Mucosa of stomach (tissue), 1 donor: ENCODE measurements around the gene CDCA7.
"Not testable (repeated sequence)": the region's sequence is repeated elsewhere in the genome, so short reads cannot be mapped to it uniquely, and the experiment has no call there.

Experiments
- H3K27me3 ChIP-seq: one replicate; pipeline ENCODE4 v1.7.0; 2013; ENCODE audit warnings: mild to moderate bottlenecking, low read length; ENCODE audit not compliant: control insufficient read depth, insufficient read depth
- H3K36me3 ChIP-seq: one replicate; pipeline ENCODE4 v1.7.0; 2013; ENCODE audit warnings: low read length; ENCODE audit not compliant: control insufficient read depth, insufficient read depth
- H3K4me1 ChIP-seq: one replicate; pipeline ENCODE4 v1.7.0; 2013; ENCODE audit warnings: mild to moderate bottlenecking, low read length; ENCODE audit not compliant: control insufficient read depth, insufficient read depth
- H3K4me3 ChIP-seq: one replicate; pipeline ENCODE4 v1.7.0; 2013; ENCODE audit warnings: low read length
- H3K9ac ChIP-seq: one replicate; pipeline ENCODE4 v1.7.0; 2013; ENCODE audit warnings: mild to moderate bottlenecking, low read length, moderate library complexity
- H3K9me3 ChIP-seq: one replicate; pipeline ENCODE4 v1.7.0; 2013; ENCODE audit warnings: mild to moderate bottlenecking, low read length, moderate library complexity; ENCODE audit not compliant: control insufficient read depth
- donor health status: Pancreatic carcinoma.

CDCA7 gene

DNA sequence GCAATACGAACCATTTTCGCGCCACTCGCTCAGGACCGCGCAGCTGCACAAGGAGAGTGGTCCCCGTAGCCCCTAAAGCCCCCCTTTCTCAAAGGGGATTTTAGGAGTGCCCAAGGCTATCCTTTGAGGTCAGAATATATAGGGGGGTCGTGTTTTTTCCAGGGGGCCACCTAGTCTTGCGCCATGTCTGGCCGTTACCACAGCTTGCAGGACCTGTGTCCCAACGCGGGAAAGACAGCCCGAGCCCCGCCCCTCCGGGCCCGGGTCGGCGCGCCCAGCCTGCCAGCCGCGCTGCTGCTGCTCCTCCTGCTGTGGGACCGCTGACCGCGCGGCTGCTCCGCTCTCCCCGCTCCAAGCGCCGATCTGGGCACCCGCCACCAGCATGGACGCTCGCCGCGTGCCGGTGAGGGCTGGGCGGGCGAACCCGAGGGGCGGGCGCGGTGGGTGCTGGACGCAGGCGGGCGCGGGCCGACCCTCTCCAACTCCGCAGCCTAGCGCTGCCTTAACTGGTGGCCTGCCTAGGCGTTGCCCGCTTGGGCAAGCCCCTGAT is at the start of gene CDCA7:
TSS of gene CDCA7 (plus strand) at position 291 of the 550 bp plus-strand sequence. CDS start at position 383, 92 bp downstream.
- Histone ChIP-seq H3K9ac (peak within 1 kb of the TSS; percentile 47), H3K4me1 (peaks cover 6% of the 10 kb centered on the region), H3K4me3 (peak within 1 kb of the TSS; percentile 56), H3K36me3 (no peaks in the 10 kb centered on the region), H3K9me3 (no peaks in the 10 kb centered on the region), H3K27me3 (peaks cover 37% of the 10 kb centered on the region)

GRCh38 chr2:173305303-173305702 is 49.4 kb upstream of the CDCA7 start:
- H3K9me3 ChIP-seq = peaks cover under 1% of the 10 kb centered on the region

GRCh38 chr2:173307293-173307692 is 47.4 kb upstream of the CDCA7 start:
- no peak overlapping the region for H3K9ac ChIP-seq
- H3K9me3 ChIP-seq = no peaks in the 10 kb centered on the region
- no peak overlapping the region for H3K4me3 ChIP-seq
- H3K36me3 ChIP-seq = no peaks in the 10 kb centered on the region
- no peaks in the 10 kb centered on the region for H3K27me3 ChIP-seq
- H3K4me1 ChIP-seq = no peaks in the 10 kb centered on the region

More at GRCh38 chr2:173305303-173305702, 49.4 kb upstream of the CDCA7 start:
- Histone ChIP-seq H3K4me1 (no peaks in the 10 kb centered on the region), H3K27me3 (no peaks in the 10 kb centered on the region), H3K36me3 (no peaks in the 10 kb centered on the region), H3K4me3 (no peak overlapping the region), H3K9ac (no peak overlapping the region)

- H3K9me3 ChIP-seq, H3K36me3 ChIP-seq, H3K9ac ChIP-seq, H3K27me3 ChIP-seq, H3K4me1 ChIP-seq, H3K4me3 ChIP-seq: not testable (repeated sequence)
These were observed 45.3 kb upstream of the CDCA7 start for GRCh38 chr2:173309370-173309769.

DNA sequence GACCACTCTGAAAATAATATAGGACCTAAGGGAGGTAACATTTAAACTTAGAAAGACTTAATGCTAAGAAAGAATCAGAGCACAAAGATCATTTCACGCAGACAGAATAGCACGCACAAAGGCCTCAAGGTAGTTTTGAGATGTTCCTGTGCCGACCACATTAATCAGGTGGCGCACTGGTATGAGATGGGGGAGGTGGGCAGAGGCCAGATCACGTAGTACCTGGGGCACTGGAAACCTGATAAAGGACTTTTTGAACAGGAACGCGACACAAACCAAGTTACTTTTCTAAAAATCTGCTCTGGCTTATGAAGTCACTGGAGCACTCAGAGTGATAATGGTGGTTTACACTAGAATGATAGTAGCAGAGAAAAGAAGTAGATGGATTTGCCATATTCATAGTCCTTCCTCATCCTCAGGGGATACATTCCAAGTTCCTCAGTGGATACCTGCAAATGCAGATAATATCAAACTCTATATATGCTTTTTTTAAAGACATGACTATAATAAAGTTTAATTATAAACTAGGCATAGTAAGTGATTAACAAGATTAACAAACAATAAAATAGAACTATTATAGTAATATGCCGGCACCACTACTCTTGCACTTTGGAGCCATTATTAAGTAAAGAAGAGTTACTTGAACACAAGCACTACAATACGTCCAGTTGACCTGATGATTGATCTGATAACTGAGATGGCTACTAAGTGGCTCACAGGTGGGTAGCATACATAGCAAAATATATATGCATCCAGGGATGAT is 42.6 kb upstream of the CDCA7 start:
- Histone ChIP-seq H3K4me3 (no peak overlapping the region), H3K9ac (no peak overlapping the region), H3K9me3 (no peaks in the 10 kb centered on the region), H3K4me1 (no peaks in the 10 kb centered on the region), H3K27me3 (no peaks in the 10 kb centered on the region), H3K36me3 (no peaks in the 10 kb centered on the region)

- Histone ChIP-seq H3K9me3 (no peaks in the 10 kb centered on the region), H3K36me3 (no peaks in the 10 kb centered on the region), H3K9ac (no peak overlapping the region), H3K4me3 (no peak overlapping the region), H3K4me1 (no peaks in the 10 kb centered on the region), H3K27me3 (no peaks in the 10 kb centered on the region)
These were observed 31.3 kb upstream of the CDCA7 start for GRCh38 chr2:173323371-173323770.

GRCh38 chr2:173326806-173327205 is 27.9 kb upstream of the CDCA7 start:
- Histone ChIP-seq H3K9ac (no peak overlapping the region), H3K27me3 (no peaks in the 10 kb centered on the region), H3K4me1 (no peaks in the 10 kb centered on the region), H3K9me3 (no peaks in the 10 kb centered on the region), H3K36me3 (no peaks in the 10 kb centered on the region), H3K4me3 (no peak overlapping the region)

DNA sequence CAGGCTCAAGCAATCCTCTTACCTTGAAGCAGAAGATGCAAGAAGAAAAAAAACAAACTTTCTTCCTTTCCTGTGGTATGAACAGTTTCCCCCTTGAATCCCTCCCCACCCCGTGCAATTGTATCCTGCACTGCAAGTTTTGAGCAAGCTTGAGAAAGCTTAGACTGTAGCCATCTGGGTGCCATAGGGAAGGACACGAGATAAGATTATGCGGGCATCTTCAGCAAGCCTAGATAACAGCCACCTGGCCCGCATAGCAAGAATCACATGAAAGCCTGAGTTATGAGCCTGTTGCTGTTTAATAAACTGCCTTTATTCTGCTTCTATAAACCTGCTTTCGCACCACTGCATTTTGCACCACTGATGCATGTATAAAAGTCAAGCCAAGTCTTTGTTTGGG is 27.3 kb upstream of the CDCA7 start:
- Histone ChIP-seq H3K9me3 (no peaks in the 10 kb centered on the region), H3K4me3 (no peak overlapping the region), H3K36me3 (no peaks in the 10 kb centered on the region), H3K27me3 (no peaks in the 10 kb centered on the region), H3K4me1 (no peaks in the 10 kb centered on the region), H3K9ac (no peak overlapping the region)

GRCh38 chr2:173333003-173333402 is 21.7 kb upstream of the CDCA7 start:
- H3K9ac ChIP-seq, H3K27me3 ChIP-seq, H3K4me1 ChIP-seq, H3K9me3 ChIP-seq, H3K36me3 ChIP-seq, H3K4me3 ChIP-seq: not testable (repeated sequence)

DNA sequence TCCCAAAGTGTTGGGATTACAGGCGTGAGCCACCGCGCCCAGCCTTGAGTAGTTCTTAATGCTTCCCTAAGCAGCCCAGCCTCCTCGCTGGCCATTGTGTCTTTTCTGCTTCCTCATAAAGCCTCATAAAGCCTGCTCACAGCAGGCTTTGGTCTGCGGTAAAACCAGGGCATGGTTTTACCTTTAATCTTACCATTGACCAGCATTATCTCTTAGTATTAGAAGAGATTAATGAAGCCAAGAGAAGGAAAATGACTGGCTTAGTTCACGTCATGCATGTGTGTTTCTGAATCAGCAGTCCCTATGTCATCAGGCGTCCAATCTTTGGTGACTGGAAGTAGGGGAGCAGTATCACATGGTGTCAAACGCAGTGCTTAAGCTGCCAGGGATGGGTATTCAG is 14.9 kb upstream of the CDCA7 start:
- Histone ChIP-seq H3K9me3 (no peaks in the 10 kb centered on the region), H3K4me3 (no peak overlapping the region), H3K36me3 (no peaks in the 10 kb centered on the region), H3K9ac (no peak overlapping the region), H3K4me1 (no peaks in the 10 kb centered on the region), H3K27me3 (no peaks in the 10 kb centered on the region)

GRCh38 chr2:173343921-173344320 is 10.8 kb upstream of the CDCA7 start:
- H3K4me3 ChIP-seq = no peak overlapping the region
- H3K9me3 ChIP-seq = peaks cover 9% of the 10 kb centered on the region
- H3K4me1 ChIP-seq = no peaks in the 10 kb centered on the region
- no peaks in the 10 kb centered on the region for H3K27me3 ChIP-seq
- no peak overlapping the region for H3K9ac ChIP-seq
- no peaks in the 10 kb centered on the region for H3K36me3 ChIP-seq

DNA sequence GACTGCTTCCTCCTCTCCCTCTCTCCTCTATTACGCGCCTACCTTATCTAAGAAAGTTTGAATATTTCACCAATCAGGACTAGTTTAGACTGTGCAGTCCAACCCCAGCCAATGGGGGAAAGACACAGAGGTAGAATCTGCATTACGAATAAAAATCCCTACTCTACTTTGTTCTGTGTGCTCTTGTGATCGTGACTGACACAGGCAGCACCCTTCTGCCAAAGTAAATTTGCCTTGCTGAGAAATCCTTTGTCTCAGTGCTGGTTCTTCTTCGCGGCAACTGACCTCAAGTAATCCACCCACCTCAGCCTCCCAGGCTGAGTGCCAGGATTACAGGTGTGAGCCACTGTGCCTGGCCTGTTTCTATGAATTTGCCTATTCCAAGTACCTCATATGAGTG is 8.6 kb upstream of the CDCA7 start:
- H3K9me3 ChIP-seq = peaks cover 9% of the 10 kb centered on the region
- H3K9ac ChIP-seq = no peak overlapping the region
- H3K4me1 ChIP-seq = no peaks in the 10 kb centered on the region
- H3K27me3 ChIP-seq = no peaks in the 10 kb centered on the region
- no peak overlapping the region for H3K4me3 ChIP-seq
- H3K36me3 ChIP-seq = no peaks in the 10 kb centered on the region
